GM12874 (cell line): ENCODE data around the gene PPP2R5E.

Experiments used
- TF ChIP-seq, protein P1 (sequence below): IDR thresholded peaks from 2 replicates; pipeline ENCODE4 v1.5.1; 2011; ENCODE audit warnings: low read depth, mild to moderate bottlenecking, control low read depth, low read length, moderate library complexity; ENCODE audit not compliant: insufficient read depth

The PPP2R5E gene

DNA sequence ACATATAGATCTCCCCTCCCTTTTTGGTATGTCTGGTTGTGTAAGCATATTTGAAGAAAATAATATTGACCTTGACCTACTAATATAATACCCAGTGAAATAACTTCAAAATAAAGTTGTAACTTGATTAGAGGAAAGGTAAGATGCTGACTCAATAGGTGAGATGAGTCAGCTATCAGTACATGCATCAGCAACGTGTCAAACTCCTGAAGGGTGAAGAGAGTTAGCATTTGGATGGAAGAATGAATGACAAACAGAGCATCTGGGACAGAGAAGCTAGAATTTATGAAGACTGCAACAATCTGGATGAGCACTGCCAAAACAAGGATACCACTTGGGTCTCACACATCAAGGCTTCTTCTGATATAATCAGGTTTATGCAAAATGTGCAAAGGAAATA lies 74.9 kb downstream of the PPP2R5E start:
- TF ChIP-seq, protein P1, sequence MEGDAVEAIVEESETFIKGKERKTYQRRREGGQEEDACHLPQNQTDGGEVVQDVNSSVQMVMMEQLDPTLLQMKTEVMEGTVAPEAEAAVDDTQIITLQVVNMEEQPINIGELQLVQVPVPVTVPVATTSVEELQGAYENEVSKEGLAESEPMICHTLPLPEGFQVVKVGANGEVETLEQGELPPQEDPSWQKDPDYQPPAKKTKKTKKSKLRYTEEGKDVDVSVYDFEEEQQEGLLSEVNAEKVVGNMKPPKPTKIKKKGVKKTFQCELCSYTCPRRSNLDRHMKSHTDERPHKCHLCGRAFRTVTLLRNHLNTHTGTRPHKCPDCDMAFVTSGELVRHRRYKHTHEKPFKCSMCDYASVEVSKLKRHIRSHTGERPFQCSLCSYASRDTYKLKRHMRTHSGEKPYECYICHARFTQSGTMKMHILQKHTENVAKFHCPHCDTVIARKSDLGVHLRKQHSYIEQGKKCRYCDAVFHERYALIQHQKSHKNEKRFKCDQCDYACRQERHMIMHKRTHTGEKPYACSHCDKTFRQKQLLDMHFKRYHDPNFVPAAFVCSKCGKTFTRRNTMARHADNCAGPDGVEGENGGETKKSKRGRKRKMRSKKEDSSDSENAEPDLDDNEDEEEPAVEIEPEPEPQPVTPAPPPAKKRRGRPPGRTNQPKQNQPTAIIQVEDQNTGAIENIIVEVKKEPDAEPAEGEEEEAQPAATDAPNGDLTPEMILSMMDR: no peak

DNA sequence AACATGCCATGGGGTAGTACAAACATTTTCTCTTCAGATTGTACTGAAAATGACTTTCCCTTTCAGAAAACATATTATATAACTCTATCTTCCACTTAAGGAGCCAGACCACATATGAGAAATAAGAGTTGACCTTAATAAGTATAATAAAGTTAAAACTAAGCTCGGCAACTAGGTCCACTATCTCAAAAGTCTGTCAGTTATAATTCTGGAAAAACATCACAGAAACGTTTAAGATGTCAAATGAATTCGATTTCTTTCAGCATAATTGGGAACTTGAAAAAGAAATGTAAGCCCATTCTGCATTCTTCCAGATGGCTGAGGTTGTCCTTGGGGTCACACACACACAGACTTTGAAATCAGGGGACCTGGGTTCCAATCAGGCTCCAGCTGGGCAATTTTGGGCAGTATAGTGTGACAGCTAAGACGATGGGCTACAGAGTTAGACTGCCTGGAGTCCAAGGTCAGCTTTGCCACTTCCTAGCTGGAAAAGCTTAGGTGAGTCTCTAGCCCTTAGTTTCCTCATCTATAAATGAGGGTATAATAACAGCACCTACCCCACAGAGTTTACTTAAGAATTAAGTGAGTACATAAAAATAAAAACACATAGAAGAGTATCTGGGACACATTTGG lies 75.6 kb downstream of the PPP2R5E start:
- TF ChIP-seq, protein P1: no peak

DNA sequence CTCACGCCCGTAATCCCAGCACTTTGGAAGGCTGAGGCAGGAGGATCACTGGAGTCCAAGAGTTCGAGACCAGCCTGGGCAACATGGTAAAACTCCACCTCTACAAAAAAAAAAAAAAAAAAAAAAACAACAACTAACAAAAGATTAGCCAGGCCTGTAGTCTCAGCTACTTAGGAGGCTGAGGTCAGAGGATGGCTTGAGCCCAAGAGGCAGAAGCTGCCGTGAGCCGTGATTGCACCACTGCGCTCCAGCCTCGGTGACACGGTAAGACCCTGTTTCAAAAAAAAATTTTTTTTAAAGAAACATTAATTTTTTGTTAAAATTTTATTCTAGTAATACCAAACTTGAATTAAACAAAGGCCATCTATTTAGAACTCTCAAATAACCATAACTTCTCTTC lies 77.8 kb downstream of the PPP2R5E start:
- TF ChIP-seq, protein P1: no peak

DNA sequence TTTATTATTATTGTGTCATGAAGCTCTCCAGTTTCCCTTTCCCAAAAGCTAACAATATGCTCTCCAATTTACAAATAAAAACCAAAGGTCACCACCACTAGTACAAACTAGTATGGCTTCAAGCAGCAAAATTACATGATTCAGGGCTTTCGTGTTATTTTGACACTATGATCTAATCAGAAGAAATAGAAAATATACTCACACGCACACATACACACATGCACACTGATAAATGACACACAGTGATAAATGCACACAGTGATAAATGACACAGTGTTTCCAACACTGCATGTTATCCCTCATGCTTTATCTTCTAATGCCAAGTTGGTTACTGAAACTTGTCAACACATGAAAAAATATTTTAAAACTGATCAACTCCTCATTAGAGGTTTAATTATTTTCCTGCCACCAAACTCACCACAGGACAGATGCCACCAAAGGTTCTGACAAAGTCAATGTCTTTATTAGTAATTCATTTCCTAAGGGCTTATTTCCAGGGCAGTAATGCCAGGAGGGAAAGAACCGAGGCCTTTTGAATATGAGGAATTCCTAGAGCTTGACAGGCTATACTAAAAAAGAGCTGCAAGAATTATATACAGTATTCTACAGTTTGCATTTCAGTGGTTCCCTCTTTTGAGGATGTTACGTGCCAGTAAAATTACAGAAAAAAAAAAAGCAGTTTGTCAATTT lies 82.4 kb downstream of the PPP2R5E start:
- TF ChIP-seq, protein P1: no peak

DNA sequence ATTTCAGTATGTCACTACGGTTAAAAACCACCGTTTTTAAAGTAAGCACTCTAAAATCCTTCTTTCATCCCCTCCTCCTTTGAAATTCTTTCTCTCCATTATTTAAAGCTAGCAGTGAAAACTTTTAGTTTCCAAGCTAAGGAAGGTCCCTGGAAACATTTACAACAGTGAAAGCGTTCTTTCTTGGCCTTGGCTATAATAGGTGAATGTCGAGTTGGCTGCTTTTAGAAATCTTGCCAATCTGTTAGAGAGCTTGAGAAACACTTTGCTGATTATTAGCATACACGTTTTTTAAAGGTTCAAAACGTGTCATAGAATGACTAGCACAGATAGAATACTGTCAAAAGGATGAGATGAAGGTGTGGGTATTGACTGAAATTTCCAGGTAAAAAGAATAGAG lies 83.4 kb downstream of the PPP2R5E start:
- TF ChIP-seq, protein P1: no peak

DNA sequence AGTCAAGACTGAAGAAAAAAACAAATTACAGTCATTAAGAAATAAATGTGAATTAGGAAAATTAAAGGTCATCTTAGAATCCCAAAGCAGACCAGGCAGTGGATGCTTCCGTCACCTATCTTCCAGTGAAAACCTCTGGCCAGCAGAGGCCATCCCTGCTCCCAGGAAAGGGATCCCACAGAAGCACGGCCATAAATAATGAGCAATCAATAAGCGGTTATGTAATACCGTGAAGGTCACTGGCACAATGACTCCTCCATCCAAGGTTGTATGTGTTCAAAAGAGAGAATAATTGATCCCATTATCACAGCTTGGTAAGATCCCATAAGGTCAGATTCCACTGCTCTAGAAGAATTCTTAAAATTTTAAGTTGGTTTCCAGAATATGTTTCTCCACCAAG lies 85.7 kb downstream of the PPP2R5E start:
- TF ChIP-seq, protein P1: no peak

DNA sequence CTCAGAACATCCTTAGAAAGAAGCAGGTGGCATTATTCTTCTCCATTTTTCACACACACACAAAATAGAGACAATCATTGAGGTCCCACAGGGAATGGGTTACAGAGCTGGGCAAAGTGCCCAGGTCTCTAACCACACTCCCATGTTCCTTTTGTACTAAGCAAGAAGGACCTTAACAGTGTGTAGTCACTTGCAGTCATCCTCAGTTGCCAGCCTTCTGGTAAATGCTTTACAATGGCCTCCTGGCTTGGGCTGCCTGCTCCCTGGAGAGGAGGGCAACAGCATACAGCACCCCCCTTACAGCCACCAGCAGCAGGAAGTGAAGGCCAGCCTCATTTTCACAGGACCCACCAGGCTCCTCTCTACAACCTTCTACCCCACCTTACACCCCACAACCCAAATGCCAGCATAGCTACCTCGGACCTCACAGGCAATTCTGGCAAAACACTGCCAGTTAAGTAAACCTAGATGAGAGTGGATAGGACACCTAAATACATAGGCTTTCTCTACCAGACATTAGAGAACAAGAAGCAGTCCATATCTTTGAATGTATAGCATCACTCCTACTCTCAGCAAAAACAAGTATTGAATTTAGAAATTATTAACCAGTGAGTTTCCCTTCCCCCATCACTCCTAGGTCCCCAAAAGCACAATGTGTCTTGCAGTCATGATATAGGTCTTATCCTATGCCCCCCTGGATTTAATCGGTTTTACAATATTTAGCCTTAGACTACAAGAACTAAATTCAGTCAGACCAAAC lies 88.1 kb downstream of the PPP2R5E start:
- TF ChIP-seq, protein P1: no peak
